Suppressor macrophage (primary cell): Measurements from ENCODE around the gene RABGAP1.

Source experiments
- DNase-seq, 4 experiments: peaks; one replicate each; pipeline ENCODE4 v3.0.0-alpha.2; 2020 to 2022

RABGAP1 gene

DNA sequence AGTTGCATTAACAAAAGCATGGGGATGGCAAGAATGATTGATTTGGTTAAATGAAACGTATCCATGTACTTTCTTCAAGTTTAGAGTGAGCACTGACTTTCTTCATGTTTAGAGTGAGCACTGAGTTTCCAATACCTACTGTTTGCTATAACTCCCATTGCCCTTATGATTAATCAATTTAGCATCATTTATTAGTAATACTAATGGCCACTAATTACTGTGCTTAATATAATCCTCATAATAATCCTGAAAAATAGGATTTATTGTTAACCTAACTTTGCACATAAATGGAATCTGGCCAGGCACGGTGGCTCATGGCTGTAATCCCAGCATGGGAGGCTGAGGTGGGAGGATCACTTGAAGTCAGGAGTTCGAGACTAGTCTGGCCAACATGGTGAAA lies 70.6 kb downstream of the RABGAP1 start:
- no peak for DNase-seq

DNA sequence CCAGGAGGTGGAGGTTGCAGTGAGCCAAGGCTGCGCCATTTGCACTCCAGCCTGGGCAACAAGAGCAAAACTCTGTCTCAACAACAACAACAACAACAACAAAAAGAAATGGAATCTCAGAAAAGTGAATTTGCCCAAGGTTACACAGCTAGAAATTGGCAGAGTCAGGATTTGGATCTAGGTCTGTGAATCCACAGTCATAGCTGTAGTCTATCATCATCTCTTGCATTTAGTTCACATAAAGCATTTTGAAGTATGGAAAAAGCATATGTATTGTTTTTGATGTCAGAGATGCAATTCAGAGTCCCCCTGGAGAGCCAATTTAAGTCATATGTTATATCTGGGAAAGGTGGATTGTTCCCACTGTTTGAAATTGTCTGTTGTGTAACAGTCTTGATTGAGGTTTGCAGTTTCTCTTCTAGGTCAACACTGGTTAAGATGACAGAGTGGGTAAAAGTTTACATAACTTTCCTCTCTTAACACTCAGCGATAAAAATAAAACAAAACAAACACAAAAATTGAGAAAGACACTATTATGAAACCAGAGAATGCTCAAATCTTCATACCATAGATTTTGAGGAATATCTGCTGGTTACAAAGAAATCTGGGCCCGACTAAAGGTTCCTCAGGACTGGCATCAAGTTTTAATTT lies 71.2 kb downstream of the RABGAP1 start:
- no peak for DNase-seq

DNA sequence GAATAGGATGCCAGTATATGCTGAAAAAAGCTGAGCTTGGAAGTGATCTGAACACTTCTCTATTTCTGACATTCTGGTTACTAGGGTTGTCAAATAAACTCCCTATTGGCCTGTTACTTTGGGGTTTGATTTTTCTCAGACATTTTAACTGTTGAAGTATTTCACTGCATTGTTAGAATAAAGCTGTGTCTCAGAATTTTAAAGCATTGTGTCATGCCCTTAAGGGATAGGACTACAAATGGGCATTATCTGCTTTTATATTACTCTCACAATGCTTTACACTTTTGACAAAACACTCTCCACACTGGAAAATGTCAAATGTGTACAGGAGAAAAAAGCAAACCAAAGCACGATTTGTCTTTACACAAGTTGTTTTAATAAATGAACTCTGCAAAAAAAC lies 75.8 kb downstream of the RABGAP1 start:
- DNase-seq, result no peak

DNA sequence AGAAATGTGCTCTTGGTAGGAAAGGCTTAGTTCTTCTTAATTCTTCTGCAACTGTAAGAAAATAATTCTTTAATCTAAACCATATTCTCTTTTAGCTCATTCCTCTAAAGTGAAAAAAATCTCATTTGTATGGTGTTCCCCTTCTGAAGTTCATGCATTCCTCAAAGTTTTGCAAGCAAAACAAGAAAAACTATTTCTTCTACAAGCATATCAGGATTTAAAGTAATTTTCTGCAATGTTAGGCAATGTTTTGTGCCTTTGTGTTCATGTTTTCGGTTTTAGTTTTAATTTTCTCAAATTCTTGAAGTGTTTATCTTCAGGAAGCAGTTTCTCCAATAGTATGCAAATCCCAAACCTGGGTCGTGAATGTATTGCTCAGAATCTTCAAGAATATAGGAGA lies 80.0 kb downstream of the RABGAP1 start:
- DNase-seq, result no peak

DNA sequence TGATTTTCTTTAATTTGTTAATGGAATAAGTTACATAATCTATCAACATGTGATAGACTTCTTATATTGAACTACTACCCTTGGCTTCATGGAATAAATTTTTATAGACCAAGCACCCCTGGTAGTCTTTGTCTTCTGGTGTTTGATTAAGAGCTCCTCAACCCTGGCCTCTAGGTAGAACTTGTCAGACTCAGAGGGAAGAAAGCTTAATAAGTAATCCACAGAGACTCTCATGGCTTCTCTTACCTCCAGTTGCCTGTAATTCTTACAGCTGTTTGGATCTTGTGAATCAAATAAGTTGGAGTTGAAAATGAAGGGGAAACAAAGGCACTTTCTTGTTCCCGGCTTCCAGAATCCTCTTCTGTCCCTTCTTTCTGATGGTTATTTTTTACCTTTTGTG lies 85.6 kb downstream of the RABGAP1 start:
- no peak for DNase-seq

DNA sequence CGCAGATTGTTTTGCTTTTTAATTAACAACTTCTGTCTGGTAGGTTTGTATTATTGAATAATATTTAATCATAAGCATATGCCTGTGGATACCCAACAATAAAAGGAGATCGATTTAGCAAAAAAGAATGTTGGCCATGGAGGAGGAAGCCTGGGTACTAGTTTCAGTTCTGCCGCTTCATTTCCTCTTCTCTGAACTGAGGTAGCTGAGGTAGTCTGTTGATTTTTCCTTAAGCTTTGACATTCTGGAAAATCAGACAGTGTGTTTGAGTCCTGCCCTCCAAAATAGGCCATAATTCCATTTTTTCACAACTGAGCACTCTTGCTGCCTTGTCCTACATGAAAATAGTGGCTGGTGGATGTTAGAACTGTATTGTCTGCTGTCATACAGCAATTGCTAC lies 86.7 kb downstream of the RABGAP1 start:
- DNase-seq, result peak in 1 of 4 experiments; percentile 26

DNA sequence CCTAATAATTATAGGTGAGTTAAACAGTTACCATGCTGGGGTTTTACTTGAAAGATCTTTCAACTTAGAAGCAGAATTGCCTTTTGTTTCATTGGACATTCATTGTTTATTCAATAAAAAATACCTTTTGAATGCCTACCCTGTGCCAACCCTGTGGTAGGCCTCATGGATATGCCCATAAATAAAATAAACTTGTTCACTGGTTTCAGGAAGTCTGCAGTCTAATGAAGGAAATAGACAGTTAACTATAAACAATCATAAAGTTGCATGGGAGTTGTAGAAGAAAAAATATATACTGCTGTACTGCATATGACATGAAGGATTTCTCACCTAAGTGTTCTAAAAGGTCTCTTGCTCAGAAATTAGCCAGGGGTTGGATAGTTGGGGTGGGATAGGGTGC lies 87.3 kb downstream of the RABGAP1 start:
- DNase-seq, result no peak

DNA sequence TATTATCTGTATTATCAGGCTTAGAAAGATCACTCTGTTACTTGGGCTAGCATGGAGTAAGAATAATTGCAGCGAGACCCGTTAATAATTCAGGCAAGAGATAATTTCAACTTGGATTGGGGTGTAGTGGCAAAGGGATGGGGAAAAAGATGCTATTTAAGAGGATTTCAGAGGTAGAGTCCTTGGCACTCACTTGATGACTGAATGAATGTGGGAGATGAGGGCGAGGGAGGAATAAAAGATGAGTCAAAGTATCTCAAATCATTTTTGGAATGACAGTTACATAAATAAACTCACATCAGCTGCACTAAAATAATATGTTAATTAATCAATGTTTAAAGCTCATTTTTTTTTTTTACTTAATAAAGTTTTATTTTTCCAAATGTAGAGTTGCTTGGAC lies 88.2 kb downstream of the RABGAP1 start:
- DNase-seq, result no peak

DNA sequence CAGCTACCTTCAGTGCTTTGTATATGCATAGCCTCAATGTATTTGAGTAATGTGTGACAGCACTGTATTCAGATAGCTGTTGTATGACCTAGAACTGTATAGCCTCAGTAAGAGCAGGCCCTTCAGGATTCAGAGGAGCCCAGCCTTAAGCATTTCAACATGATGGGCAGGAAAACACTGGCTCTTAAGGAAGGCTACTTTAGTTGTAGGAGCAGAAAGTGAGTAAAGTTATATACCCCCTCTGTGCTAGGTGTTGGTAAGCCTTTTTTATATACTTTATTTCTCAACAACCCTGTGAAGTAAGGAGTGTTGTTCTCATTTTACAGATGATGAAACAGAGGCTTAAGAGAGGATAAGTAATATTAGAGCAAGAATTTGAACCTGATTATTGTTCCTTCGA lies 91.1 kb downstream of the RABGAP1 start:
- DNase-seq, result no peak

DNA sequence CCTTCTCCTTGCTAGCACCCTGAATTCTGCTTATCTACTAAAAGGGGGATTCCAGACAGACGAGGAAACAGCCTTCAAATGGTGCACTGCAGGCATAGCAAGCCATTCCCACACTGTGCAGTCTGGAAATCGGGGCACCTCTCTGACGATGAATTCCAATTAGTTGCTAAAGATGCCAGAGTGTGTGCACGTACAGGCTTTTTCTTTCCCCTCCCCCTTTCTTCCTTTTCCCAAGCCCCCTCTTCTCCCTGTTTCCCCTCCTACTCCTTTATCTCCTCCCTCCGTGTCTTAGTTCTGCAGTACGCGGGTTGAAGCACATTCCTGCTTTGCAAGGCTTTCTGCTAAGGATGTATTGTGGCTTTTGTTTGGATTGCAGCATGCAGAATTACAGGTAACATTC lies 92.5 kb downstream of the RABGAP1 start, which contains the start of gene GPR21:
TSS of gene GPR21 (plus strand) at position 316 of the 400 bp plus-strand sequence. CDS start 900 bp downstream, outside the sequence.
- DNase-seq, result no peak

DNA sequence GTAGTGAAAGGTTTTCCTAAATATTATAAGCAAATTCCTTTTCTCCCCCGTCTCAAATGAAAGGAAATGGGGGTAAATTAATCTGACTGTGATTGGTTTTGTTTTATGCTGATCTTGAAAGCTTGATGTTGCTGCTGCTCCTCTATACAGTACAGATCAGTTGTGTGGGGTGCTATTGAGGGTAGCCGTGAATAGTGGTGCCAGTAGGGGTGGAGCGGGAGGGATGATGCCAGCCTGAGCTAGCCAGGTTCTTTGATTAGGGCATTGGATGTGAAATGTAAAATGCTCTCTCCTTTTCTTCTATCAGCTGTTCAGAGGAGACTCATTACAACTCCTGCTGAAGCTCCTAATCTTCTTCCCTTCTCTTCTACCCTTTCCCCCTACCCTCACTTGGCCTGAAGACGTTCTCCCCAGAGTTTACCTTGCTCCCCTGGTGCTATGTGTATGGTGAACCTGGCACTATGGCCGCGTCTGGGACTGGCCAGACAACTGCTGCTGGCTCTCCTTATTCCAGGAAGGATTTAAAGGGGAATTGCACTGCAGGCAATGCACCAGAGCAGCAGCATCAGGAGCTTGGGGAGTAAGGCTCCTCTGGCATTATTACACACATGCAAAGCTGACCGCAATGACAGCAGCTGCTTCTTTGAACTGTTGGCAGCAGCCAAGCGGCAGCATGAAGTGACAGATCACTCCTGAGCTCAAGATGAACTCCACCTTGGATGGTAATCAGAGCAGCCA lies 93.2 kb downstream of the RABGAP1 start:
- peak in 1 of 4 experiments; percentile 7 for DNase-seq

DNA sequence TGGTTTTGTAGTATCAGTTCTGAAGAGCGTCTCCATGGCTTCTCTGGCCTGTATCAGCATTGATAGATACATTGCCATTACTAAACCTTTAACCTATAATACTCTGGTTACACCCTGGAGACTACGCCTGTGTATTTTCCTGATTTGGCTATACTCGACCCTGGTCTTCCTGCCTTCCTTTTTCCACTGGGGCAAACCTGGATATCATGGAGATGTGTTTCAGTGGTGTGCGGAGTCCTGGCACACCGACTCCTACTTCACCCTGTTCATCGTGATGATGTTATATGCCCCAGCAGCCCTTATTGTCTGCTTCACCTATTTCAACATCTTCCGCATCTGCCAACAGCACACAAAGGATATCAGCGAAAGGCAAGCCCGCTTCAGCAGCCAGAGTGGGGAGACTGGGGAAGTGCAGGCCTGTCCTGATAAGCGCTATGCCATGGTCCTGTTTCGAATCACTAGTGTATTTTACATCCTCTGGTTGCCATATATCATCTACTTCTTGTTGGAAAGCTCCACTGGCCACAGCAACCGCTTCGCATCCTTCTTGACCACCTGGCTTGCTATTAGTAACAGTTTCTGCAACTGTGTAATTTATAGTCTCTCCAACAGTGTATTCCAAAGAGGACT lies 94.2 kb downstream of the RABGAP1 start:
- DNase-seq, result peak in 3 of 4 experiments; percentile 15 to 28 (median 23)

DNA sequence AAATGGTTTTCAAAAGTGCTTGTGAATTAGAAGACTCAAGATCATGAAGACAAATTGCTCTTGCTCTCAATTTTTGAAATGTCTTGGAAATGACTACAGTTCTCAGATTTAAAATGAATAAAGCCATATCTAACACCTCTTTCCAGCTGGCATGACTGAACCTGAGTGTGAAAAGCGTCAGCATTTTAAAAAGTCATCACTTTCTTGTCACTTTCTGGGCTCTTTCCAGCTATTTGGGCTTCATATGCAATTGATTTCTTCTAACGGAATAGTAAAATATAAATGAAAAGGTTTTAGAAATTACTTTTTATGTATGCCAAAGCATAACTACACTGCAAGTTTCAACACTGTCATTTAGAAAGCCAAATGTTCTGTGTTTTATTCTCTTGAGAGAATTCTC lies 95.0 kb downstream of the RABGAP1 start:
- no peak for DNase-seq

DNA sequence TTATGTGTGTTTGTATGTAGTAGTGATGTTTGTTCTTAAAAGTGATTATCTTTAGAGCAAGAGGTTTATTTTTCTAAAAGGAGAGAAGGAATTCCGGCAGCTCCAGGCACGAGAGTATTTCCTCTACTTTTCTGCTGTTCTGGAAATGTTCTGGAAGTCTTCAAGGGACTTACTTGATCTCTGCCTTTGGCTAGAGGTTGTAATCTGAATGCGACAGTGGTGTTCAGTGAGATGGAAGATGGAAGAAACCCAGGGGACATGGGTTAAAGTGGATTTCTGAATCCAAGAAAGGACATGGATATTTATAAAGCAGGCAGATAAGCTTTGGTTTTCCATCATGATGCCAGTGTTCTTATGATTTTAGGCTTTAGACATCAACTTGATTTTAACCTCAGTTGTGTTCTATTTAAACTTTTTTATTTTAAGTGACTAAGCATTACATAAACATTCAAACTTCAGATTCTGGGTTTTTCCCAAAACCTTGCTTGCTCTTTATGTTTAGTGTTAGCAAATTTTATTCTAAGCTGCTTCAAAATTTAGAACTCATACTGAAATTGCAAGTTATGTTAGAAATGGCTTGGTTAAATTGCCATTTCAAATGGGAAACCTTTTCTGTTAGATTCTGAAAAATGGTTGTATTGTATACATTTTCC lies 96.2 kb downstream of the RABGAP1 start:
- DNase-seq, result no peak

DNA sequence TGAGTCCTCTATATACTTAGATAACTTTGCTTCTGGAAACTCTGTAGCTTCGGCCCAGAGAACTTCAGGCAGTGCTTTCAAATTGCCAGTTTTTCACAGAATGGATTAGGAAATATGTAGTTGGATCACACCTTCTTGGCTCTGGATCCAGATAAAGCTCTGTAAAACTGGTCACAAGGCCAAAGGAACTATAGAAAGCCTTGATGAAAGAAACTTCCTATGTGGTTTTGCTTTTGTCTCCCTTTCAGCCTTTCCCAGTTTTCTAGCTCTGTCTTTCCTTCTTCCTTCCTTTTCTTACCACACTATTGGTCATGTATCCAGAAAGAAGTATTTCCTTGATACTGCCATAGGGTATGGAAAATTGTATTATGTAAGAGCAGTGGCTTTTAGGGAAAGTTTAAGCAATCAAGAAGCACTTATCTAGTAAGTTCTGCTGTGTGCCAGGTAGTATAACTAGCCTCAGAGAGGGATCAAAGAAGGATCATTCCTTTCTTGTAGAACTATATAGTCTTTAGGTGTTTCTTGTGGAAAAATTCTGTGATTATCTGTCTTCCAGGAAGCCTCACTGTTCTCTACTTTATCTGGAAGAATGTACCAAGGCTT lies 98.9 kb downstream of the RABGAP1 start:
- DNase-seq, result no peak

DNA sequence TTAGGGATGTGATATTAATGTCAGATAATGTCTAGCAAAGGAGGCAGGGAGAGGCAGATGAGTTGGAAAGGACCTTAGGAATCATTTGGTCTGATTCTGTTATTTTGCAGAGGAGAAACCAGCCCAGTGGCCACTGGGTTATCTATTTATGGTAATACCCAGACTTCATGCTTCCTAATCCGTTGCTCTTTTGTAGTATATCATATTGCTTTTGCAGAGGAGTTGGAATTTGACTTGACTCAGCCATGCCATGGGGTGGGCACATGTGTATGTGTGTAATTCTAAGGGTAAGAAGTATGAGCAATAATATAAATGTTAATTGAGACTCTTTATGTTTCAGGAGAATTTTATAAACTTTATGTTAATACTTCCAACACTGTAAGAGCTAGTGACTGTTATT lies 100.0 kb downstream of the RABGAP1 start:
- DNase-seq, result no peak

DNA sequence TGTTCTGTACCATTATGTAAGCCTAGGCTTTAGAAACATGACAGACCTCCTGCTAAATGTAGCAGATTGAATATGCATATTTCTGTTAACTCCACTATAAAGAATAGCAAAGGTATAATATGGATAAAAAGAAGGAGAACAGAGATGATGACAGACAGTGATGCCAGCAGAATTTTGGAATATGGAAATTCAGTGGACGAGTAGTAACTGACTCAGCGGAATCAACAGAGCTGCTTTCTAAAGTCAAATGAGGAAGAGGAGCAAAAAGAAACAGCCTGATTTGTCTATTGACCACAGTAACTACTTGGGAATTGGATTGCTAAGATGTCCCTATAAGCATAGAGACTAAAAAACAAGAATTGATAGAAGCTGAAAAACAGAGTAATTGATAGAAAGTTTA lies 100.7 kb downstream of the RABGAP1 start:
- peak in 1 of 4 experiments; percentile 6 for DNase-seq

DNA sequence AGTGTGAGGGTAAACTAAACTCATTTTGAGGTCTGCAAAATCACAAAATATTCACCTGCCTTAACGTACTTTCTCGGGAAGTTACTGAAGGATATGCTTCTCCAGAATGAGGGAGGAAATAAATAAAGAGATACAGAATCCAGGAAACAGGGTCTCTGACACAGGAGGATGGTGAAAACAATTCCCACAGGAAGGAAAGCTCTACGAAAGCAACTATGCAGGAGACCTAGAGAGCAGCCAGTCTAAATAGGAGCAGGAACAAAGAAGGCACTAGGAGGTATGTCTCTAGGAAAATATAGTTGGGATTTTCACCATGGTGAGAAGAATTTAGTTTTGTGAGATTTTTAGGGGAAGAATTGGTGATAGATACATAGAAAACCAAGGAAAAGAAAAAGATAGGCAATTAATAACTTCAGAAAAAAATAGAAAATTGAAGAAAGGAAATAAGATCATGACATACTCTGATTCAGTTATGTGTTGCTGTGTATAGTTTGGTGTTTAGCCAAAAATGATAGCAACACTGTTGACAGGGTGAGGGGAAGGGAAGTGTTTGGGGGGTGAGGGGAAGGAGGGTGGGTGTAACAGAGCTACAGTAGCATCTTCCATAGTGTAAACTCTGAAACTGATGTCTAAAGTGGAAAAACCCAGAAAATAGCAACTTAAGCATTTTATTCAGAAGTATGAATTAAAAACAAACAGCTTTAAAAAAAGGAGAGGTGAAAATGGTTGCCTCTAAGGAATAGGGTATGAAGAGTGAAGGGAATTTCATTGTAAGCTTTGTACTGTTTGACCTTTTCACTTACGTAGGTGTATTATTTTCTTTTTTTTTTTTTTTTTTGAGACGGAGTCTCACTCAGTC lies 102.5 kb downstream of the RABGAP1 start:
- DNase-seq, result no peak

DNA sequence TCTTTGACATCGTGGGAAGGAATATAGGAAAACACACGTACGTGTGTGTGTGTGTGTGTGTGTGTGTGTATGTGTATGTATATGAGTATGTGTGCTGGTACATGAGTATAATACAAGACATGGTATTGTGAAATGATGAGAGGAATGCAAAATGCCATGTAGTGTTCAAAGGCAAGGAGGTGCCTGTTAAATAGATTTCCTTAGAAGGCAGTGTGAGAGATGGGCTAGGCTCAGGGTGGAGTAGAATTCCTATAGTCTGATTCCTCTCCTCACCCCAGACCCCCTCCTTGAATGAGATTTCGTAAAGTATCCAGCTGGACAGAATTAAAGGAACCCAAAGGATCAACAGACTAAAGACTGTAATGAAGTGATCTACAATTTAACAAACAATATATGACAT lies 103.8 kb downstream of the RABGAP1 start:
- DNase-seq, result no peak

DNA sequence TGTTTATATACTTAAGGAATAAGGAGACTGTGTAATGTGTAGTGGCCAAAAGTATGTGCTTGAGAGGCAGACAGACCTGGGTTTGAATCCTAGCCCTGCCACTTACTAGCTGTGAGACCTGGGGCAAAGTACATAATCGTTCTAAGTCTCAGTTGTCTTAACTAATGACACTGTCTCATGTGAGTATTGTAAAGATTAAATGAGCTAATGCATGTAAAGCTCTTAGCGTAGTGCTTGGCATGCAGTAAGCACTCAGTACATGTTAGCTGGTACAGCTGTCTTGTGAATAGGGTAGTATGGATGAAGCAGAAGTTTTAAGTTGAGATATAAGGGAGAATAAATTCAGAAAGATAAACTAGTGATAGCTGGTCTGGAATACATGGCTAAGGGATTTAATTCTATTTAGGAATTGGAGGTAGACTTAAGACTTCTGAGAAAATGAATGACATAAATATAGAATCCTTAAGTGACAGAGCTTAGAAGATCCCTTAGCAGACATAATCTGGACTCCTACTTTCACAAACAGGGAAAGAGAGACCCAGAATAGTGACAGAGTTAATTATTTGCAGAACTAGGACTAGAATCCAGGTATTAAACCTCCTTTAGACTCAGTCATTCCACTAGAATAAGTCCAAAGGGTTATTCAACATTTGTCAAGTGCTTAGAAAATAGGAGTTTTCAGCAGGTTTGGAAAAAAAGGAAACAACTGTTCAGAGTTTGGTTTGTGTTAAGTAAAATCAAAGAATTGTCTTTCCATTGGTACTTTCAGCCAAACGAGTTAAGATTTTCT lies 105.8 kb downstream of the RABGAP1 start:
- no peak for DNase-seq

DNA sequence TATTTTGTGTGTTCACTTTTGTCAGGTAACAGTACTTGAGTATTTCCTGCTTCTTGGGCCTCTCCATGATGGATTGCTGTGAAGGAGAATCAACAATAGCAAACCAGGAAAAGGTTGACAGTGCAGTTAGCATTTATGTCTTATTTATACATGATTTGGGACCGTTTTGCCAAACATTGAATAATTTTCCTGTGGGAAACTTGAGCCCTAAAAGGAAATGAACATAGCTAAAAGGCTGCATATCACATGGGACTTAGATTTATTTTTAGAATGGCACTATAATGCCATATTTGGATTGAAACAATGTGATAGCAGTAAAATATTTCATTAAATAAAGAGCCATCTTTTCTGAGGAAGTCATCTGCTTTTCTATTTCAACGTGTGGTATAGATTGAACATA lies 107.9 kb downstream of the RABGAP1 start:
- DNase-seq, result no peak
